ENCODE measurements around the gene VDR.
A peak's percentile ranks its signal among the peaks of the same experiment; 100 is the strongest.

DNA sequence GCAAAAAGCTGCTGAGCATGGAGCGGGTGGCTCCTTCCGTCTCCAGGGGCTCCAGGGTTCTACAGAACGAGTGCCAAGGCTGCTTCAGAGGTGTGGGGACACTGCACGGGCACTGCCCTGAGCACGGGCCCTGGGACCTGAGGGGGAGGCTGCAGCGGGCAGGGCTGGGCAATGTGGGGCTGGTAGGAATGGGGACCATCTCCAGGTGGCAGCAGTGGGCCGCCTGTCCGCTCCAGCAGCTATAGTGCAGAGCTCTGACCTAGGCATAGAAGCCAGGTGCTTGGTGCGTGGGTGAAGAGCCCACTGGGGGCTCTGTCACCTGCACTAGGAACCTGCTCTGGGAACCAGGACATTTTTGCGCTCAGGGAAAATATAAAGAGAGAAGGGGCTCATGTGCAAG is 107.4 kb downstream of the VDR start:
- TF ChIP-seq CTCF (IDR thresholded peaks at IDR 0.05), result peak; percentile 56
- no peak for TF ChIP-seq EZH2 (IDR thresholded peaks at IDR 0.05)
